DMS 273 (cell line): ENCODE results near the gene ABHD11.
"Not testable (repeated sequence)": the region's sequence is repeated elsewhere in the genome, so short reads cannot be mapped to it uniquely, and the experiment has no call there.

ENCODE experiments used
- DNase-seq: peaks from one replicate; lab custom pipeline; 2025; ENCODE audit not compliant: unreplicated experiment; lab: John Stamatoyannopoulos, UW

Gene ABHD11

GRCh38 chr7:73738612-73739386 is at the start of gene ABHD11:
Gene ABHD11, minus strand, starts transcription at chr7:73738802. Its CDS starts 32 bp downstream, at chr7:73738770.
- peak; percentile 99 for DNase-seq

- DNase-seq: not testable (repeated sequence)
Observed at GRCh38 chr7:73787786-73788048, 49.1 kb upstream of the ABHD11 start.

GRCh38 chr7:73786588-73786987 is 48.0 kb upstream of the ABHD11 start:
- DNase-seq: no peak

- DNase-seq: no peak
Observed at GRCh38 chr7:73779517-73779916, 40.9 kb upstream of the ABHD11 start.

GRCh38 chr7:73778801-73779389 is 40.3 kb upstream of the ABHD11 start:
- no peak for DNase-seq

GRCh38 chr7:73774923-73775322 is 36.3 kb upstream of the ABHD11 start:
- peak; percentile 66 for DNase-seq

- DNase-seq: no peak
Observed at GRCh38 chr7:73773700-73774517, 35.3 kb upstream of the ABHD11 start.

GRCh38 chr7:73770860-73771670 is 32.5 kb upstream of the ABHD11 start:
- DNase-seq: no peak

GRCh38 chr7:73770002-73770859 is 31.6 kb upstream of the ABHD11 start, which contains the start of gene CLDN3:
Gene CLDN3, minus strand, starts transcription at chr7:73770270. Its CDS starts 221 bp downstream, at chr7:73770049.
- peak; percentile 82 for DNase-seq

GRCh38 chr7:73769481-73770001 is 30.9 kb upstream of the ABHD11 start:
- no peak for DNase-seq

GRCh38 chr7:73768641-73769480 is 30.3 kb upstream of the ABHD11 start:
- DNase-seq: no peak

- DNase-seq: no peak
Observed at GRCh38 chr7:73766556-73767229, 28.1 kb upstream of the ABHD11 start.

GRCh38 chr7:73762659-73762999 is 24.0 kb upstream of the ABHD11 start:
- no peak for DNase-seq

GRCh38 chr7:73761854-73762658 is 23.5 kb upstream of the ABHD11 start:
- DNase-seq: no peak

- no peak for DNase-seq
Observed at GRCh38 chr7:73758581-73759138, 20.1 kb upstream of the ABHD11 start.

GRCh38 chr7:73749931-73750776 is 11.6 kb upstream of the ABHD11 start:
- DNase-seq: no peak

- peak; percentile 84 for DNase-seq
Observed at GRCh38 chr7:73746378-73746777, 7.8 kb upstream of the ABHD11 start.
